K562 (cell line): ENCODE results near the gene MICOS13. TPM values are rescaled to one million over a fixed set of nuclear protein-coding genes. Genes with fewer than 3 reads are reported as not detected.
A peak's percentile ranks its signal among the peaks of the same experiment; 100 is the strongest.

Experiments
- BRD4 ChIP-seq: fragments of 200-600 bp; sonication (generic); IDR thresholded peaks from 2 replicates; pipeline ENCODE4 v1.6.1; 2017; ENCODE audit warnings: inconsistent platforms
- ETV5 ChIP-seq: sonication (generic); formaldehyde crosslinking; IDR thresholded peaks from 2 replicates; pipeline ENCODE4 v1.4.0; 2020; ENCODE audit warnings: low read depth, mild to moderate bottlenecking, missing genetic modification reagents
- EZH2 ChIP-seq: IDR thresholded peaks from 2 replicates; pipeline ENCODE4 v1.6.1; 2012; ENCODE audit warnings: low read depth, mild to moderate bottlenecking, inconsistent platforms, low read length, borderline replicate concordance
- FOXO4 ChIP-seq: fragments of 450-650 bp; formaldehyde crosslinking; IDR thresholded peaks from 2 replicates; pipeline ENCODE4 v1.4.0; 2020; ENCODE audit warnings: mild to moderate bottlenecking, moderate library complexity
- HDAC6 ChIP-seq: IDR thresholded peaks from 2 replicates; pipeline ENCODE4 v1.6.1; 2012; ENCODE audit warnings: low read depth, mild to moderate bottlenecking, control low read depth, inconsistent platforms, low read length, moderate library complexity
- HES1 ChIP-seq: fragments of 450-650 bp; IDR thresholded peaks from 2 replicates; pipeline ENCODE4 v1.6.1; 2016; ENCODE audit warnings: low read depth, mild to moderate bottlenecking, moderate library complexity
- HNRNPUL1 ChIP-seq: fragments of 200-400 bp; formaldehyde crosslinking; IDR thresholded peaks from 2 replicates; pipeline ENCODE4 v1.6.1; 2017; ENCODE audit warnings: low read length
- LCOR ChIP-seq: sonication (generic); formaldehyde crosslinking; IDR thresholded peaks from 2 replicates; pipeline ENCODE4 v1.8.0; 2022; ENCODE audit warnings: mild to moderate bottlenecking, missing genetic modification reagents
- MTA3 ChIP-seq: fragments of 450-650 bp; formaldehyde crosslinking; IDR thresholded peaks from 2 replicates; pipeline ENCODE4 v1.6.1; 2017; ENCODE audit warnings: mild to moderate bottlenecking, borderline replicate concordance
- NONO ChIP-seq, 2 experiments: fragments of 200-400 bp in 1 of 2; fragments of 450-650 bp in 1 of 2; formaldehyde crosslinking in 1 of 2; IDR thresholded peaks; 2 replicates each; pipeline ENCODE4 v1.6.1; 2017; ENCODE audit warnings: low read depth in 2 of 2, mild to moderate bottlenecking in 2 of 2, moderate library complexity in 2 of 2, low read length in 1 of 2
- NR3C1 ChIP-seq: sonication (generic); formaldehyde crosslinking; IDR thresholded peaks from 2 replicates; pipeline ENCODE4 v1.8.1; 2022; ENCODE audit warnings: missing genetic modification reagents
- OTX1 ChIP-seq: fragments of 450-650 bp; formaldehyde crosslinking; IDR thresholded peaks from 2 replicates; pipeline ENCODE4 v1.4.0; 2022; ENCODE audit warnings: mild to moderate bottlenecking
- PML ChIP-seq: IDR thresholded peaks from 2 replicates; pipeline ENCODE4 v1.6.1; 2012; ENCODE audit warnings: low read length, inconsistent platforms
- RAD21 ChIP-seq, 2 experiments: fragments of 250-450 bp in 1 of 2; fragments of 450-650 bp in 1 of 2; sonication (Bioruptor Pico) in 1 of 2; formaldehyde crosslinking in 1 of 2; IDR thresholded peaks in 1 of 2; conservative IDR thresholded peaks in 1 of 2; 2 replicates each; pipeline versions ENCODE4 v1.4.0 to v1.8.0; 2020 to 2022; ENCODE audit warnings: mild to moderate bottlenecking in 2 of 2, moderate library complexity in 1 of 2
- STAT5B ChIP-seq: fragments of 250-450 bp; sonication (Bioruptor Pico); IDR thresholded peaks from 2 replicates; pipeline ENCODE4 v1.8.0; 2021; ENCODE audit warnings: mild to moderate bottlenecking, inconsistent platforms
- TOE1 ChIP-seq, 2 experiments: fragments of 450-650 bp in 1 of 2; sonication (generic) in 1 of 2; formaldehyde crosslinking in 1 of 2; IDR thresholded peaks; 2 replicates each; pipeline versions ENCODE4 v1.7.1 to v1.8.0; 2016 to 2022; ENCODE audit warnings: borderline replicate concordance in 2 of 2, mild to moderate bottlenecking in 2 of 2, antibody characterized with exemption in 1 of 2, inconsistent platforms in 1 of 2, low read depth in 1 of 2, missing genetic modification reagents in 1 of 2, moderate library complexity in 1 of 2
- U2AF1 ChIP-seq: fragments of 200-400 bp; formaldehyde crosslinking; optimal IDR thresholded peaks from 2 replicates; pipeline ENCODE3; 2017; ENCODE audit warnings: mild to moderate bottlenecking, low read depth, low read length, moderate library complexity
- ZBTB12 ChIP-seq: fragments of 250-450 bp; sonication (Bioruptor Pico); IDR thresholded peaks from 2 replicates; pipeline ENCODE4 v1.4.0; 2020
- ZBTB7A ChIP-seq: IDR thresholded peaks from 2 replicates; pipeline ENCODE4 v1.6.1; 2011; ENCODE audit warnings: low read depth, mild to moderate bottlenecking, low read length, moderate library complexity, borderline replicate concordance; ENCODE audit not compliant: control insufficient read depth
- ZFP30 ChIP-seq: fragments of 250-450 bp; sonication (Bioruptor Pico); IDR thresholded peaks from 2 replicates; pipeline ENCODE4 v1.8.0; 2022; ENCODE audit warnings: moderate library complexity, mild to moderate bottlenecking, inconsistent platforms, borderline replicate concordance
- ZNF212 ChIP-seq: fragments of 450-650 bp; formaldehyde crosslinking; IDR thresholded peaks from 2 replicates; pipeline ENCODE4 v1.4.0; 2020; ENCODE audit warnings: mild to moderate bottlenecking
- ZNF75A ChIP-seq: fragments of 450-650 bp; formaldehyde crosslinking; IDR thresholded peaks from 2 replicates; pipeline ENCODE4 v1.4.0; 2020; ENCODE audit warnings: mild to moderate bottlenecking
- polyA plus RNA-seq, 8 experiments: library from polyadenylated mRNA; depleted of rRNA in 4 of 8; stranded (reverse) in 5 of 8; unstranded in 3 of 8; fragments of >200 nt; fragmentation: Nextera tagmentation in 2 of 8; fragmentation: Illumina TruSeq in 1 of 8; extraction: Ambion mirVana in 2 of 8; extraction: Trizol in 1 of 8; gene quantifications; 2 replicates each; pipeline versions ENCODE4 v1.2.1 to v1.2.3, GENCODE V29; 2011 to 2014; ENCODE audit warnings: inconsistent platforms in 1 of 8, missing spikeins in 1 of 8
- total RNA-seq, 7 experiments: library from RNA; depleted of rRNA in 6 of 7; stranded (reverse); fragments of >200 nt in 6 of 7; fragmentation: Illumina TruSeq in 2 of 7; extraction: Trizol in 2 of 7; gene quantifications; 2 replicates each; pipeline versions ENCODE4 v1.2.1 to v1.2.3, GENCODE V29; 2011 to 2021; ENCODE audit warnings: low replicate concordance in 1 of 7

The MICOS13 gene
- total and polyA plus RNA-seq, 9 of the 15 experiments (the other 6 are each of a cell fraction or from before 2014, with no cell fraction given), result 15.5 to 220 (median 49.4) TPM

- peak; percentile 11 to 88; a peak in 1 of 4 replicates for TF ChIP-seq NONO (IDR thresholded peaks at IDR 0.05; ENCODE audit: low read depth in 2 of 2, low read length in 1 of 2)
- TF ChIP-seq PML, result peak; percentile 76
- TF ChIP-seq TOE1 (IDR thresholded peaks at IDR 0.05; ENCODE audit: borderline replicate concordance), result peak; percentile 97
- no peak for TF ChIP-seq TOE1 (CRISPR knock-in tag; IDR thresholded peaks at IDR 0.05; ENCODE audit: borderline replicate concordance, low read depth)
- TF ChIP-seq STAT5B (CRISPR knock-in tag), result no peak
- TF ChIP-seq LCOR (CRISPR knock-in tag), result peak; percentile 94
- TF ChIP-seq OTX1, result no peak
- TF ChIP-seq HDAC6, result no peak
- peak; percentile 76 for TF ChIP-seq MTA3
- TF ChIP-seq EZH2, result no peak
- TF ChIP-seq HNRNPUL1, result no peak
- peak; percentile 89 for TF ChIP-seq ETV5 (CRISPR knock-in tag)
- TF ChIP-seq U2AF1, result peak; percentile 96
- TF ChIP-seq ZFP30, result no peak
- peak; percentile 23; the same call in 1 of the 2 replicates for TF ChIP-seq NR3C1
- TF ChIP-seq ZNF75A (CRISPR knock-in tag), result no peak
- TF ChIP-seq ZBTB7A, result peak; percentile 19; the same call in 1 of the 2 replicates
- peak; percentile 41 to 56 for TF ChIP-seq RAD21 (CRISPR knock-in tag; conservative IDR thresholded peaks at IDR 0.05 in 1 of 2, IDR thresholded peaks at IDR 0.05 in 1 of 2)
- TF ChIP-seq ZNF212 (CRISPR knock-in tag), result no peak
- TF ChIP-seq ZBTB12 (CRISPR knock-in tag), result peak; percentile 95
- TF ChIP-seq FOXO4 (CRISPR knock-in tag), result no peak
- TF ChIP-seq HES1, result peak; percentile 100
- peak; percentile 89 for TF ChIP-seq BRD4
Measured at GRCh38 chr19:5719961-5720790, 39.9 kb upstream of the MICOS13 start, which contains the start of the genes CATSPERD and LONP1 (continued).
